Type B pancreatic cell (in vitro differentiated cells): ENCODE data around the gene FXYD6. TPM values are rescaled to one million over a fixed set of nuclear protein-coding genes. Genes with fewer than 3 reads are reported as not detected.

ENCODE experiments used
- DNase-seq: peaks from one replicate; pipeline ENCODE4 v3.0.0; 2021; ENCODE audit warnings: mixed read lengths; ENCODE audit not compliant: unreplicated experiment; ENCODE audit errors: extremely low spot score
- H3K27ac Mint-ChIP-seq: 2 replicates; pipeline ENCODE4 v1.8.0; 2021; ENCODE audit warnings: mild to moderate bottlenecking, mixed read lengths
- H3K27me3 Mint-ChIP-seq: 2 replicates; pipeline ENCODE4 v1.8.0; 2021; ENCODE audit warnings: mixed read lengths
- H3K36me3 Mint-ChIP-seq: 2 replicates; pipeline ENCODE4 v1.8.0; 2021; ENCODE audit warnings: mixed read lengths
- H3K4me1 Mint-ChIP-seq: one replicate; pipeline ENCODE4 v1.8.0; 2021; ENCODE audit warnings: mixed read lengths; ENCODE audit not compliant: unreplicated experiment
- H3K4me3 Mint-ChIP-seq: 2 replicates; pipeline ENCODE4 v1.8.0; 2021; ENCODE audit warnings: mild to moderate bottlenecking, mixed read lengths
- H3K9me3 Mint-ChIP-seq: 2 replicates; pipeline ENCODE4 v1.8.0; 2021; ENCODE audit warnings: mixed read lengths
- total RNA-seq: library from RNA; stranded (reverse); gene quantifications from 2 replicates; pipeline ENCODE4 v1.2.1, GENCODE V29; 2021; ENCODE audit warnings: low replicate concordance
- TF ChIP-seq, protein P1 (sequence below): fragments of 200-600 bp; sonication (generic); conservative IDR thresholded peaks from 2 replicates; pipeline ENCODE4 v1.5.0; 2021; ENCODE audit warnings: antibody characterized with exemption, mild to moderate bottlenecking

Gene FXYD6
- total RNA-seq, 1 donor from 2014 or later, result 66.6 TPM

DNA sequence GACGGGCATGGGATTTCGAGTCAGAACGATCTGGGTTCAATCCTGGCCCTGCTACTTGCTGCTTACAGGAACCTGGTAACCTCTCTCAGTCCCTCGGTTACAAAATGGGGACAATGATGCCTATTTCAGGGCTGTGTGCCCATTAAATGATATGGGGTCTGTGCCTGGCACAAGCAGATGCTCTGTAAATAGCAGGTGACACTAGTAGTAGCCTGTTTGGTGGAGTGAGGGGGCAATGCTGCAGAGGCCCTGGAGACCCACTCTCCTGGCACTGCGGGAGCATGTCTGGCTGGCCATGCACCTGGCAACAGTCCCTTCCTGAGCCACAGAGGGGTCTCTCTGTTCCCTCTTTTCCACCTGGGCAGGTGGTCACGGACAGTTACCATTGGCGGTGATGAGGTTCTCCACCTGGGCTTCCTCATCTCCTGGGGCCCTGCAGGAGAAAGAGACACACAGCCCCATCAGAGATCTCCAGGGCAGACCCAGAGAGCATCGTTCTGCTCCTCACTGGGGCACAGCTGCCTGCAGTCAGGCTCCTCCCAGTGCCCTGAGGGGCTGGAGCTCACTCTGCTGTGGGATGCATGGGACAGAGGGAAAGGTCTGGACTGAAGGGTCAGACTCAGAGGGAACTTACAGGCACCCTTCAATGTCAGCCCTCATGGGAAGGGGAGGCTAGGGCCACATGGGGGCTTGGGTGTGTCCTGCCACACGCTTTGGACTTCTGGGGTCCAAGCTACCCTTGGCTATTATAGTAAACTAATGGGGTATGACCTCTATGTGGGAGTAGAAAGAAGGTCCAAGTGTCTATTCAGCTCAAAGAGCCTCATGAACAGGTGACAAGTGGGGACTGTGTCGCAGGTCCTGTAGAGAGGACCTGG is 36.3 kb downstream of the FXYD6 start:
- Mint-ChIP-seq H3K9me3 (no peaks in the 10 kb centered on the region), H3K36me3 (no peaks in the 10 kb centered on the region)

DNA sequence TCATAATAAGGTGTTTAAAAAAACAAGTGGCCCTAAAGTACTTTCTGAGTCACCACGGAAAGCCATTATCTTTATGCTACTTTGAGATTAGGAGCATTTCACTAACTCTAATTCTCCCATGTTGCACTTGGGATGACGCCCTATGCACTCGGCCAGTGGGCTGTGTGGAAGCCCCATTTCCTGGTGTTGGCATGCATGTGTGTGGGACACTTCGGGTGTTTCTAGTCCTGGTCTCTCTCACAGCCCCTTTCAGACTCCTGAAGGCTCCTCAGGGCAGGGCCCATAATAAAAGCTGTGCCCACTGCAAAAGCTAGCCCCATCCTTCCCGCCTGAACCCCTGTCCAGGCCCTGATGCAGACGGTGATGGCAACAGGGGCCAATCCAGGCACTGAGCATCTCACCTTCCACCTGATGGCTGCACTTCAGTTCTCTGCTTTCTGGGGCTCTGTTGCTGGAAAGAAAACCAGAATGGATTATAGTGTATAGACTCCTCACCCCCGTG is 37.0 kb downstream of the FXYD6 start:
- H3K36me3 Mint-ChIP-seq, result no peaks in the 10 kb centered on the region
- peaks cover 14% of the 10 kb centered on the region for H3K27me3 Mint-ChIP-seq
- H3K4me1 Mint-ChIP-seq, result no peaks in the 10 kb centered on the region
- no peaks in the 10 kb centered on the region for H3K9me3 Mint-ChIP-seq
- DNase-seq, result peak; percentile 50
- H3K4me3 Mint-ChIP-seq, result no peak overlapping the region
- no peak overlapping the region for H3K27ac Mint-ChIP-seq
- TF ChIP-seq, protein P1, sequence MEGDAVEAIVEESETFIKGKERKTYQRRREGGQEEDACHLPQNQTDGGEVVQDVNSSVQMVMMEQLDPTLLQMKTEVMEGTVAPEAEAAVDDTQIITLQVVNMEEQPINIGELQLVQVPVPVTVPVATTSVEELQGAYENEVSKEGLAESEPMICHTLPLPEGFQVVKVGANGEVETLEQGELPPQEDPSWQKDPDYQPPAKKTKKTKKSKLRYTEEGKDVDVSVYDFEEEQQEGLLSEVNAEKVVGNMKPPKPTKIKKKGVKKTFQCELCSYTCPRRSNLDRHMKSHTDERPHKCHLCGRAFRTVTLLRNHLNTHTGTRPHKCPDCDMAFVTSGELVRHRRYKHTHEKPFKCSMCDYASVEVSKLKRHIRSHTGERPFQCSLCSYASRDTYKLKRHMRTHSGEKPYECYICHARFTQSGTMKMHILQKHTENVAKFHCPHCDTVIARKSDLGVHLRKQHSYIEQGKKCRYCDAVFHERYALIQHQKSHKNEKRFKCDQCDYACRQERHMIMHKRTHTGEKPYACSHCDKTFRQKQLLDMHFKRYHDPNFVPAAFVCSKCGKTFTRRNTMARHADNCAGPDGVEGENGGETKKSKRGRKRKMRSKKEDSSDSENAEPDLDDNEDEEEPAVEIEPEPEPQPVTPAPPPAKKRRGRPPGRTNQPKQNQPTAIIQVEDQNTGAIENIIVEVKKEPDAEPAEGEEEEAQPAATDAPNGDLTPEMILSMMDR, result no peak

More for the DNA sequence above, 36.3 kb downstream of the FXYD6 start:
- Mint-ChIP-seq H3K4me3 (no peak overlapping the region), H3K4me1 (no peaks in the 10 kb centered on the region), H3K27ac (no peak overlapping the region), H3K27me3 (peaks cover 14% of the 10 kb centered on the region)
- TF ChIP-seq, protein P1, result no peak
- peak; percentile 54 for DNase-seq

DNA sequence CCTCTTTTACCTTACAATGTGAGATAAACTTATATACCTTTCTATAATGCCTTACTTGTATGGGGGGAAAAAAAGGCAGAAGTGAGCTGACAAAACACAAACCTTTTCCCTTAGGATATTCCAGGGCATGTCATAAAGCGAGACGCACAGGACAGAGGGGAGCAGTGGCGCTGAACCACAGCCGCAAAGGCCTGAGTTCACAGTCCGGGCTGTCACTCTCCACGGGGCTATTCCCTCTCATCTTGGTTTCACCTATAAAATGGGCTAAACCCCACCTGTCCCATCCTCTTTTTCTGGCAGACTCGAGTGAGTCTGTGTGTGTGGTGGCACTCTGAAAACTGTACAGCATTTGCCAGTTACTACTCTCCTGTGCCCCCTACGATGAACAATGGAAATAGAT is 37.6 kb downstream of the FXYD6 start:
- no peaks in the 10 kb centered on the region for H3K9me3 Mint-ChIP-seq
- no peak overlapping the region for H3K4me3 Mint-ChIP-seq
- TF ChIP-seq, protein P1, result no peak
- H3K27ac Mint-ChIP-seq, result no peak overlapping the region
- peaks cover 14% of the 10 kb centered on the region for H3K27me3 Mint-ChIP-seq
- DNase-seq, result peak; percentile 31
- H3K36me3 Mint-ChIP-seq, result no peaks in the 10 kb centered on the region
- H3K4me1 Mint-ChIP-seq, result peaks cover 2% of the 10 kb centered on the region

DNA sequence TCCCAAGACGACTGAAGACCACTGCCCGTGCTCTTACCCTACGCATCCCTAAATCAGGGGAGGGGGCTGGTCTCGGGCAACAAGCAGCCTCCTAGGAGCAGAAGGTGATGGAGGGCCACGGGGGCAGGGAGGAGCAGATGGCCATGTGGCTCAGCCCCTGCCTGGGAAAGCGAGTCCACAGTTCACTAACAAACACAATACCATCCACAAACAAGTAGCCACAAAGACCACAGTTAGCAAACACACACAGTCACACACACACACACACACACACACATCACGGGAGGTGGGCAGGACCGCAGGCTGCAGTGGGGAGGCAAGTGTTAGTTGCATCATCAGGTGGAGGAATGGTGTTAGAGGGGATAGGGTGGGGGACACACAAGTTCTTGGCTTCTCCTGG is 38.7 kb downstream of the FXYD6 start:
- Mint-ChIP-seq H3K4me3 (no peak overlapping the region), H3K4me1 (peaks cover 9% of the 10 kb centered on the region), H3K27me3 (peaks cover 14% of the 10 kb centered on the region), H3K9me3 (no peaks in the 10 kb centered on the region), H3K36me3 (no peaks in the 10 kb centered on the region), H3K27ac (peak overlapping the region; percentile 50)
- TF ChIP-seq, protein P1, result no peak
- no peak for DNase-seq

DNA sequence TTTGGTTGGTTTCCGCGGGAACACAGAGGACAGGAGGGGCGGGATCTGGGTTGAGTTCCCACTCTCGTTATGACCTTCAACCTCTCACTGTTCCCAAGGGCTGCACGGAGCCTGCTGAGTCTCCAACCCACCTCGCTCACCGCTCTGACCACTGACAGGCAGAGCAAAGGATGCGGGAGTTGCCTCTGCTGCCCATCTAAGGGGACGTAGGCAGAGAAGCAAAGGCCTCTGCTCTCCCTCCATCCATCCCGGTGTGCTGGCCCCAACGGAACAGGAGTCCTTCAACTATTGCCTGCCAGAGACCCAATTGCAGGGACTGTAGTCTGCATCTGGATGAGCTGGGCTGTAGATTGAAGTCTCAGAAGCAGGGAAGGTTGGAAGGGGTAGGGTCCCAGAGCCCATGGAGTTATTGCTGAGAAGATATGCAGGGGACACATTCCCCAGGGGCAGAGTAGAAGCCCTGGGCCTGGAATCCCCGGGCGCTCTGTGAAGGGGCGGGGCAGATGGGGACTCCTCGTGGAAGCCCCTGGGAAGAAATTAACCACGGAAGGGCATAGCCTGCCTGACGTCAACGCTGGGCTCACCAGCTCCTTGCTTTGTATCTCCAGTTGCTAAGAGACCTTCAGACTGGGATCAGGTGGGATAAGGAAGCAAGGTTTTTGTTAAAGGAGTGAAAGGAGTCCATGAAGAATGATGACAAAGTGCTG is 39.2 kb downstream of the FXYD6 start:
- H3K36me3 Mint-ChIP-seq, result no peaks in the 10 kb centered on the region
- H3K27me3 Mint-ChIP-seq, result peaks cover 19% of the 10 kb centered on the region
- H3K27ac Mint-ChIP-seq, result peak overlapping the region; percentile 50
- H3K4me1 Mint-ChIP-seq, result peaks cover 14% of the 10 kb centered on the region
- peak; percentile 52 for DNase-seq
- no peaks in the 10 kb centered on the region for H3K9me3 Mint-ChIP-seq
- TF ChIP-seq, protein P1, result no peak
- H3K4me3 Mint-ChIP-seq, result no peak overlapping the region
